Measurements from ENCODE around the gene IZUMO1R.
"Not testable (repeated sequence)": the region's sequence is repeated elsewhere in the genome, so short reads cannot be mapped to it uniquely, and the experiment has no call there.

The IZUMO1R gene

DNA sequence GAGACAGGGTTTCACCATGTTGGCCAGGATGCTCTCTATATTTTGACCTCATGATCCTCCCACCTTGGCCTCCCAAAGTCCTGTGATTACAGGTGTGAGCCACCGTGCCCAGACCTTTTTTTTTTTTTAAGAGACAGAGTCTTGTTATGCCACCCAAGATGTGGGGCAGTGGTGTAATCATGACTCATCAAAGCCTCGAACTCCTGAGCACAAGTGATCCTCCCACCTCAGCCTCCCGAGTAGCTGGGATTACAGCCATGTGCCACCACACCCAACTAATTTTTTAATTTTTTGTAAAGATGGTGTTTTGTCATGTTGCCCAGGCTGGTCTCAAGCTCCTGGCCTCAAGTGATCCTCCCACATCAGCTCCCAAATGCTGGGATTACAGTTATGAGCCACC is 37.9 kb downstream of the IZUMO1R start:
- no peaks in the 10 kb centered on the region for H3K36me3 ChIP-seq (replicated peaks)
- TF ChIP-seq, protein P1, sequence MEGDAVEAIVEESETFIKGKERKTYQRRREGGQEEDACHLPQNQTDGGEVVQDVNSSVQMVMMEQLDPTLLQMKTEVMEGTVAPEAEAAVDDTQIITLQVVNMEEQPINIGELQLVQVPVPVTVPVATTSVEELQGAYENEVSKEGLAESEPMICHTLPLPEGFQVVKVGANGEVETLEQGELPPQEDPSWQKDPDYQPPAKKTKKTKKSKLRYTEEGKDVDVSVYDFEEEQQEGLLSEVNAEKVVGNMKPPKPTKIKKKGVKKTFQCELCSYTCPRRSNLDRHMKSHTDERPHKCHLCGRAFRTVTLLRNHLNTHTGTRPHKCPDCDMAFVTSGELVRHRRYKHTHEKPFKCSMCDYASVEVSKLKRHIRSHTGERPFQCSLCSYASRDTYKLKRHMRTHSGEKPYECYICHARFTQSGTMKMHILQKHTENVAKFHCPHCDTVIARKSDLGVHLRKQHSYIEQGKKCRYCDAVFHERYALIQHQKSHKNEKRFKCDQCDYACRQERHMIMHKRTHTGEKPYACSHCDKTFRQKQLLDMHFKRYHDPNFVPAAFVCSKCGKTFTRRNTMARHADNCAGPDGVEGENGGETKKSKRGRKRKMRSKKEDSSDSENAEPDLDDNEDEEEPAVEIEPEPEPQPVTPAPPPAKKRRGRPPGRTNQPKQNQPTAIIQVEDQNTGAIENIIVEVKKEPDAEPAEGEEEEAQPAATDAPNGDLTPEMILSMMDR (IDR thresholded peaks at IDR 0.05; ENCODE audit: low read depth, low read length, missing control alignments): no peak
- in situ Hi-C loops (cut with HindIII; ENCODE audit: low pct_ligation_motif_present, low sequenced_read_pairs): no loop called here
- DNase-seq: no peak
- H3K4me3 ChIP-seq (ENCODE audit: low read depth, low read length): no peak overlapping the region
- no peaks in the 10 kb centered on the region for H3K27me3 ChIP-seq (replicated peaks)
- no peak overlapping the region for H3K27ac ChIP-seq

DNA sequence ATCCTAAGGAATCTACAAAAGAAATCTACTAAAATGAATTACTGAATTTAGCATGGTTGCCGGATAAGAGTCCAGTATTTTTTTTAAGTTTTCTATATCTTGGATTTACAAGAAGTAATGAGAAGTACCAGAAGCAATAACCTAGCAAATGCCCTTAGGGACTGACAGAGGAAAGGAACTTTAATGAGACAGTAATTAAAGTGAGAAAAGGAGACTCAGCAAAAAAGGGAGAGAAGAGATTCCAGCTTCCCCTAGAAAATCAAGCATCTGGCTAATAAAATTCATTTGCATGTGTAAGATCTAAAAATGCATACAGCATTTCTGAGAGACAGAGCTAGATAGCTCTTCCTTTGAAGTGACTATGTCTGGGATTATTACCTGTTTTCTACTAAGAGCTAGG is 39.1 kb downstream of the IZUMO1R start:
- Histone ChIP-seq H3K27me3 (replicated peaks) (no peaks in the 10 kb centered on the region), H3K36me3 (replicated peaks) (no peaks in the 10 kb centered on the region), H3K4me3 (ENCODE audit: low read depth, low read length) (no peak overlapping the region), H3K27ac (no peak overlapping the region)
- TF ChIP-seq, protein P1 (IDR thresholded peaks at IDR 0.05; ENCODE audit: low read depth, low read length, missing control alignments): no peak
- no peak for DNase-seq
- in situ Hi-C loops (cut with HindIII; ENCODE audit: low pct_ligation_motif_present, low sequenced_read_pairs): no loop called here

DNA sequence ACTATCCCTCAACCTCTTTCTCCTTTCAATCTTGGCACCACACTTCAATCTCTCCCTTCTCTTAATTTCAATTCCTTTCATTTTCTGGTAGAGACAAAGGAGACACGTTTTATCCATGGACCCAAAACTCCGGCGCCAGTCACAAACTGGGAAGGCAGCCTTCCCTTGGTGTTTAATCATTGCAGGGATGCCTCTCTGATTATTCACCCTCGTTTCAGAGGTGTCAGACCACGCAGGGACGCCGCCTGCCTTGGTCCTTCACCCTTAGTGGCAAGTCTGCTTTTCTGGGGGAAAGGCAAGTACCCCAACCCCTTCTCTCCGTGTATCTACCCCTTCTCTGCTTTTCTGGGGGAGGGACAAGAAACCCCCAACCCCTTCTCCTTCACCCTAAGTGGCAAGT is 41.9 kb downstream of the IZUMO1R start:
- H3K36me3 ChIP-seq (replicated peaks); DNase-seq; H3K27me3 ChIP-seq (replicated peaks); H3K4me3 ChIP-seq (ENCODE audit: low read depth, low read length); H3K27ac ChIP-seq; in situ Hi-C loops (cut with HindIII; ENCODE audit: low pct_ligation_motif_present, low sequenced_read_pairs): not testable (repeated sequence)

DNA sequence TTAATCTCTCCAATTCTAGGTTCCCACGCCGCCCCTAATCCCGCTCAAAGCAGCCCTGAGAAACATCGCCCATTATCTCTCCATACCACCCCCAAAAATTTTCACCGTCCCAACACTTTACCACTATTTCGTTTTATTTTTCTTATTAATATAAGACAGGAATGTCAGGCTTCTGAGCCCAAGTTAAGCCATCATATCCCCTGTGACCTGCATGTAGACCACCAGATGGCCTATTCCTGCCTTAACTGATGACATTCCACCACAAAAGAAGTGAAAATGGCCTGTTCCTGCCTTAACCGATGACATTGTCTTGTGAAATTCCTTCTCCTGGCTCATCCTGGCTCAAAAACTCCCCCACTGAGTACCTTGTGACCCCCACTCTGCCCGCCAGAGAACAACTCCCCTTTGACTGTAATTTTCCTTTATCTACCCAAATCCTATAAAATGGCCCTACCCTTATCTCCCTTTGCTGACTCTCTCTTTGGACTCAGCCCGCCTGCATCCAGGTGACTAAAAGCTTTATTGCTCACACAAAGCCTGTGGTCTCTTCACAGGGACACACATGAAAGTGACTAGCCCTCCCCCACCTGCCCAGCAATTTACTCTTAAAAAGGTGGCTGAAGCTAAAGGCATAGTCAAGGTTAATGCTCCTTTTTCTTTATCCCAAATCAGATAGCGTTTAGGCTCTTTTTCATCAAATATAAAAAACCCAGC is 46.6 kb downstream of the IZUMO1R start:
- H3K4me3 ChIP-seq (ENCODE audit: low read depth, low read length); in situ Hi-C loops (cut with HindIII; ENCODE audit: low pct_ligation_motif_present, low sequenced_read_pairs); H3K27me3 ChIP-seq (replicated peaks); DNase-seq; H3K36me3 ChIP-seq (replicated peaks); H3K27ac ChIP-seq: not testable (repeated sequence)
